Measurements from ENCODE around the gene RNASEL.
"Not testable (repeated sequence)": the region's sequence is repeated elsewhere in the genome, so short reads cannot be mapped to it uniquely, and the experiment has no call there.

RNASEL gene, protein sequence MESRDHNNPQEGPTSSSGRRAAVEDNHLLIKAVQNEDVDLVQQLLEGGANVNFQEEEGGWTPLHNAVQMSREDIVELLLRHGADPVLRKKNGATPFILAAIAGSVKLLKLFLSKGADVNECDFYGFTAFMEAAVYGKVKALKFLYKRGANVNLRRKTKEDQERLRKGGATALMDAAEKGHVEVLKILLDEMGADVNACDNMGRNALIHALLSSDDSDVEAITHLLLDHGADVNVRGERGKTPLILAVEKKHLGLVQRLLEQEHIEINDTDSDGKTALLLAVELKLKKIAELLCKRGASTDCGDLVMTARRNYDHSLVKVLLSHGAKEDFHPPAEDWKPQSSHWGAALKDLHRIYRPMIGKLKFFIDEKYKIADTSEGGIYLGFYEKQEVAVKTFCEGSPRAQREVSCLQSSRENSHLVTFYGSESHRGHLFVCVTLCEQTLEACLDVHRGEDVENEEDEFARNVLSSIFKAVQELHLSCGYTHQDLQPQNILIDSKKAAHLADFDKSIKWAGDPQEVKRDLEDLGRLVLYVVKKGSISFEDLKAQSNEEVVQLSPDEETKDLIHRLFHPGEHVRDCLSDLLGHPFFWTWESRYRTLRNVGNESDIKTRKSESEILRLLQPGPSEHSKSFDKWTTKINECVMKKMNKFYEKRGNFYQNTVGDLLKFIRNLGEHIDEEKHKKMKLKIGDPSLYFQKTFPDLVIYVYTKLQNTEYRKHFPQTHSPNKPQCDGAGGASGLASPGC

DNA sequence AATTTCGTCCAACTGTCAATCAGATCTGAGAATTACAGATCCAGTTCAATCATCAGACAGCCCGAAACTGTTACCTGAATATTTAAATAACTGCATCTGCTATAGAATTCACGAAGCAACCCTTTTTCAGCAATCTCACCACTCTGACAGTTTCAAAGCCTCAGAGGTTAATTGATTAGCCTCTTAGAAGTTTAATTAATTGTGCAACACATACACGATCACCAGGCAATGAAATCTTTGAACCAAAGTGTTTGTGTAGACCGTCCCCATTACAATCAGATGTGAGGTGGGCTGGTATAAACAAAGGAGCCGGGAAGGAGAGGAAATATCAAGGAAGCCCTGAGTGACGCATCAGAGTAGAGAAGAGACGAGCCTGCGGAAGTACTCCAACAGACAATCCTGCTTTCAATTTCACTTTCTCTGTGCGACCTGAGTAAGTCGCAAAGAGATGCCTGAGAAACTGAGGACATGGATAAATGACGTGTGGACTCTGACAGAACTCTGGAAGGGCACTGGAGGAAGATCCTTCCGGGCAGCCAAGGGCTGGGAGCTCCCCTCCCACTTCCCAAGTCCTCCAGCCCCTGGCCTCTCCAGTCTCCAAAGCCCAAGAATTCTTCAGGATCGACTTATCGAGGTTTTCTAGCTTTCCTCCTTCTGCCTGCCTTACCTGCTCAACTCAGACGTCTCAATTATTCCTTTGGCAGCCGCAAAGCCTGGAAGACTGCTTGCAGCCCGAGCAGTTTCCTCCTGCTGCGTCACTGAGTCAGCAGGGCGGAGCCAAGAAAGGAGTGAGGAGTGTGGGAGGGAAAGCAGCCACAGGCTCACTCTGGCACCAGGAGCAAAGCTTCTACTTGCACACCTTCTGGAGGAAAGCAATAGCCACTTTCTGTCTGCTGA, at the start of gene RNASEL:
RNASEL (minus strand) TSS at position 757 of the 897 bp plus-strand sequence. CDS start 2,450 bp downstream, outside the sequence.
- peak; percentile 45 for DNase-seq

DNA sequence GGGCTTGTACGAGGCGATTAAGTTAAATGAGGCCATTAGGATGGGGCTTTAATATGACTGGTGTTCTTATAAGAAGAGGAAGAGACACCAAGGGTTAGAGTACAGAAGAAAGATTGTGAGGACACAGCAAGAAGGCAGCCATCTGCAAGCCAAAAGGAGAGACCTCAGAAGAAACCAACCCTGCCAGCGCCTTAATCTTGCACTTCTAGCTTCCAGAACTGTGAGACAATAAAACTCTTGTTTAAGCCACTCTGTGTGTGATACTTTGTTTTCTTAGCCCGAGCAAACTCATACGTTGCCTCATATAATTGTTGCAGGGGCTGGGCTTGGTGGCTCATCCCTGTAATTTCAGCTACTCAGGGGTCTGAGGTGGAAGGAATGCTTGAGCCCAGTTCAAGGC, 48.7 kb upstream of the RNASEL start:
- DNase-seq, result no peak

DNA sequence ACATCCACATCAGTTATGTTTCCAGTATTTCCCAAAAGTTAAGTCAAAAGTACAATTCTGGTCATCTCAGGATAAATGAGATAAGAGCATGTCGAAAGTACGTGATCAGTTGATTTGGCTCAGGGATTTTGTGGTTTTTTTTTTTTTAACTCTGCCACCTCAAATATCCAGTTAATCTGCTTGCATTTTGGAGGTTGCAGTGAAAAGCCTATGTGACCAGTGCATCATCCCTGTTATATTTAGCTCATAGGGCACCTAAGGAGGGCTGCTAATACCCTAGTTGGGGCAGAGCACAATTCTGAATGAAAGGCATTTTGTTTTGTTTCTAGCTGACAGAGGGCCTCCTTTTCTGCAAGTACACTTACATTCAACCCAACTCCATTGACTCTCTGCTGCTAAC, 46.8 kb upstream of the RNASEL start:
- DNase-seq, result no peak

DNA sequence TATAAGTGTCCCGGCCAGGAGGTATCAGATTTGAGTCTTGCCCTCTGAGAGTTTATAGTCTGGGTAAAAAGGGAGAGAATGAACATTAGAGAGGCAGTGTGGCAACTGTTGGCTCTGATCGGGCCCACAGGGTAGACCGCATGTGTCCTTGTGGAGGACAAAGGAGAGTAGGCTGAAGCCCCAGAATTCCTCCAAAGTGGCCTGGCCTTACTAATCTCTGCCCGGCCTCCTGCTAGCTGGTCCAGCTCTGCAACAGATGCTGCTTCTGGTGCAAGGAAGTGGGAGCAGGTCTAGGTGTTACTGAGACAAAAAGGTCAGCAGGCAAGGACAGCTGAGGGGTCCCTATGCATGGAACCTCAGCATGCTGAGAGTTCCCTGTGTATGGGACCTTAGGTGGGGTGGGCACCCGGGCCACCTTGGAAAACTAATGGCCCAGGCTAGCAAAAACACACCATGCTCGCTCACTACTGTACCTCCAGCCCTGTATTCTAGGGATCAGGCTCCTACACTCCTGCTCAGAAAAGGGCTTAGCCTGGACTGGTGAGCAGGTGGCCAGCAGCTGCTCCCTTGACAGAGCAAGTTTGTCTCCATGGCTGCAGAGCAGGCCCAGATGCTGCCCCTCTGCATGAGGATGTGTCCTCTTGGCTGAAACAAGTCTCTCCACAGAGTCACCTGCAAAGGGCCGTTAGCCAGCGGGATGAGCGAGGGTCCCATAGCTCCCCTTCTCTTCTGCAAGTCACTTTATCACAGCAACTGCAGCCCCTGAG, 45.4 kb upstream of the RNASEL start:
- DNase-seq, result no peak

DNA sequence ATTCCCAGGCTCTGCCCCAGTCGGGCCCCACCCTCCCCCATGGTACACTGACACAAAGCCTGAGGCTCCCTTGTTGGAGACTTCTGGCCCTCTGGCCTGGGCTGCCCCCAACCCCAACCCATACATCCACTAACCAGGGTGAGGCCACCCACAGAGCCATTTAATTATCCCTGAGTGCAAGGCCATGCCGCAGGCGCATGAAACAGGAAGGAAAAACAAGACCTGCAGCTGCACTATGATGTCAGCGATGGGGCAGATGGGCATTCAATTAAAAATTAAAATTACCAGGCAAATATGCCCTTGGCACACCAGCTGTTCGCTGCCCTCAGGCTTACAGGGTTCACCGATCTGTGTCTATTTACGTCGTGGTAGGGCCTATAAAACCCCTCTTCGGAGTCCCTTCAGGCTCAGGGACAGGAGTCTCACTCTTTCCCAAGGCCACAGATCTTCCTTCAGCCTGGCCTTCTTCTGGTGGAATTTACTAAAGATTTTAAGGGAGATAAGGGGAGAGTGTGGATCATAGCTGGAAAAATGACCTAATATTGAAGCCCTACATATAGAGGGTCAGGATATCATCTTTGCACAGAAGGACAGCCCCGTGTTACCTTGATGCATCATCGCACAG, 44.7 kb upstream of the RNASEL start:
- DNase-seq, result no peak

DNA sequence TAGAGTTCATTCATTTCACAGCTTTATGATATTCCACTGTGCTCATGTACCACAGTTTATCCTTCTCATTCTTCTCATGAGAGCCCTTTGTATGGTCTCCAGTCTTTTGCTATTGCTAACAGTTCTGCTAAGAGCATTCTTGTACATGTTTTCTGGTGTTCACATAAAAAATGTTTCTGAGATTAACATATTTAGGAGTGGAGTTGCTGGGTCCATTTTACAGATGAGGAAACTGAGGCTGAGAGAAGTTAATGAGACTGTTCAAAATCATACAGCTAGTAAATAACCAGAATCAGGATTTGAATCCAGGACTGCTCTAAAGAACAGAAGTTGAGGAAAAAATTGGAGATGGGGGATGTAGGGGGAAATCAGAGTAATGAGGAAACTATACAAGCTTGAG, 44.0 kb upstream of the RNASEL start:
- no peak for DNase-seq

DNA sequence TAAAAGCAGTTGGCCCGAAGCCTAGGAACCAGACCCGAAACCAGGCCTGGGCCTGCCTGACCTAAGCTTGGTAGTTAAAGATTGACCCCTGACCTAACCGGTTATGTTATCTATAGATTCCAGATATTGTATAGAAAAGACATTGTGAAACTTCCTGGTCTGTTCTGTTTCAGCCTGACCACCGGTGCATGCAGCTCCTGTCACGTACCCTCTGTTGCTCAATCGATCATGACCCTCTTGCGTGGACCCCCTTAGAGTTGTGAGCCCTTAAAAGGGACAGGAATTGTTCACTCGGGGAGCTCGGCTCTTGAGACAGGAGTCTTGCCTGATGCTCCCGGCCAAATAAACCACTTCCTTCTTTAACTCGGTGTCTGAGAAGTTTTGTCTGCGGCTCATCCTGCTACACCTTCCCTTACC, 43.4 kb upstream of the RNASEL start:
- DNase-seq, result not testable (repeated sequence)

DNA sequence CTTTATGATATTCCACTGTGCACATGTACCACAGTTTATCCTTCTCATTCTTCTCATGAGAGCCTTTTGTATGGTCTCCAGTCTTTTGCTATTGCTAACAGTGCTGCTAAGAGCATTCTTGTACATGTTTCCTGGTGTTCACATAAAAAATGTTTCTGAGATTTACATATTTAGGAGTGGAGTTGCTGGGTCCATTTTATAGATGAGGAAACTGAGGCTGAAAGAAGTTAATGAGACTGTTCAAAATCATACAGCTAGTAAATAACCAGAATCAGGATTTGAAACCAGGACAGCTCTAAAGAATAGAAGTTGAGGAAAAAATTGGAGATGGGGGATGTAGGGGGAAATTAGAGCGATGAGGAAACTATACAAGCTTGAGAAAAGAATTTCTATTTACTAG, 42.9 kb upstream of the RNASEL start:
- no peak for DNase-seq

DNA sequence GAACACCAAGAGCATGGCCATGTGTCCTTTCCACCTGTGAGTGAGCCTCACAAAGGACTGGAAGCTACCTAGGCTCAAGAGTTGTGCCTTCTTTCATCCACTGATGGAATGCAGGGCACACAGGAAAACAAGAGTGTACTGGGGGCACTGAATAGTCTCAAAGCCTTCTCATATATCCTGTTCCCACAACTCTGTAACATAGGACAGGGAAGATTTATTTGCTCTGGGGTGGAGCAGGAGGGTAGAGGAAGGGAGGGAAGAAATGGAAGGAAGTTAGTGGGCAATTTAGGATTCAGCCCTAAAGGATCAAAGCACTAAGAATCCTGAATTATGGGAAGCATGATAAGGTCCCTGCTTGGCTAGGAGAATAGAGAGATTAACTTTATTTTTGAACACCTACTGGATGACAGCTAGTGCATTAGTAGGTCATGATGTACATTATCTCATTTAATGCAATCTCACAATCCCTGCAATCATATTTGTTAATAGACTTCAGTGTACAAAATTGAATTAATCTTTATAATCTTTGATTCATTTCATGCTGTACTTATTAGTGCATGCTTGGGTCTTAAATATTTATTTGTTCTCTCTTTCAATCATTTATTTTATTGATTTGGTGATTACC, 42.1 kb upstream of the RNASEL start:
- DNase-seq, result no peak

DNA sequence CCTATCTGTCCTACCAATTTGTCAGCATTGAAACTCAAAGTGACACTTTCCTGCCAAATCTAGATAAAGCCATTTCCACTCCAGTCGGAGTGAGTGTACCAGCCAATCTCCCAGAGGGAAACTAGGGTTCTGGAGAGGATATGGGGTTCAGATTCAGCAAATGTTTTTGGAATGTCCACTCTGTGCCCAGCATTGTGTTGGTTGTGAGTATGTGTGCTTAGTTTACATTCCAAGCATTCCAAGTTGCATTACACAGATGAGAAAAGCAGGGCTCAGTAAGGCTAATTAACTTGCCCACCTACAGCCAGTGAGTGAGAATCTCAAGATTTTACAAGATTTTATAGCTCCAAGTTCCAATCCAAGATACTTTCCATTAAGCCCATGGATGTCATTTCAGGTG, 41.5 kb upstream of the RNASEL start:
- no peak for DNase-seq

DNA sequence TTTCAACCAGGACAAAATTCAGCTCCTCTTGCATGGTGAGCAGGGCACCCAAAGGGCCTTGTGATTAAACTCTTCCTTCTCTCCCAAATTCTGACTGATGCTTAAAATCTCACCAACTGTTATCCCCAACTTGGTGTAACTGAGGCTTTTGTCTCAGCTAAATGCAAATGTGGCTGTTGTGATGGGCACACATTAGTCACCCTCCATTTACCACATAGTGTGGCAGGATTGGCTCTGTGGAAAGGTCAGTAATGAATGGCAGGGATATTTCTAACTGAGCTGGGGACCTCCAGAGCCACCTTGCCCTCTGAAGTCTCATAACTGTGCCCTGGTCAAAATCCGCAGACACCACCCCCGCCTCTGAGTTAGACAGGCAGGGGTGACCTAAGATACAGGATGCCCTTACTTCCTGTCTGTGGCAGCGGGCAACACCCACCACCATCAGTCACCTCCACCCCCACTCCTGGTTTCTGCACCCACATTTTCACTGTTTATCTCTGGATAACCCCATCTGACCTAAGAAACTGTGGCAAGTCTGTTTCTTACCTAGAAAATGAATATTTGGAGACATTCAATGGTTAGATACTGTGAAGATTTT, 40.5 kb upstream of the RNASEL start:
- peak; percentile 17 for DNase-seq

DNA sequence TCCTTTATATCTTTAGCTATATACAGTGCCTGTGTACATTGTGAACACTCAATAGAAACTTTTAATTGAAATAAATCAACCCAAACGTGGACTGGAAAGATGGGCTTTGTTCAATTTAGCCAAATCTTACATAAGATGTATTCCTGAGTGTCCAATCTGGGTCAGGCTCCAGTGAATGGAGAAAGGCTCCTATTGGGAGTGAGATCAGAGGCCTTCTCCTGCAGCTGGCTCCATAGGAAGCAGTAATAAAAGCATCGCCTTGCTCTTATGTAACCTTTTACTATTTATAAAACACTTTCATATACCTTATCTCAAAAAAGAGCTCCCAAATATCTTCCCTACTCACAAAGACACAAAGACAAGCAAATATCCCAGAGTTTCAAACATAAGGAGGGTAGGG, 40.0 kb upstream of the RNASEL start:
- DNase-seq, result no peak

DNA sequence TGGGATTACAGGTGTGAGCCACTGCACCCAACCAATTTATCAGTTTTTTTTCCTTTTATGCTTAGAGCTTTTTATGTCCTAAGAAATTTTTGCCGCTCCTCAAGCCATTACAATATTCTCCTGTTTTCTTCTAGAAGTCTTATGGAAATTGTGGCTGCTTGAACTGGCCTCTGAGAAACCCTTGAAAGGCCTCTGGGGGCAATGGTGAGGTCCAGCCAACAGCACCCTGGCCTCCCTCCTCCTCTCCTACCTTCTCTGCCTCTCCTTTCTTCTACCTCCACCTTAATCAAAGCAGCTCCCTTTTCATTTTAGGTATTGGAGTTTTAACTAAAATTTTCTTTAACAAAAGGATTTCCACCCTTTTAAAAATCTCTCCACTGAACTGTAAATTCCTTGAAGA, 39.6 kb upstream of the RNASEL start:
- DNase-seq, result no peak

DNA sequence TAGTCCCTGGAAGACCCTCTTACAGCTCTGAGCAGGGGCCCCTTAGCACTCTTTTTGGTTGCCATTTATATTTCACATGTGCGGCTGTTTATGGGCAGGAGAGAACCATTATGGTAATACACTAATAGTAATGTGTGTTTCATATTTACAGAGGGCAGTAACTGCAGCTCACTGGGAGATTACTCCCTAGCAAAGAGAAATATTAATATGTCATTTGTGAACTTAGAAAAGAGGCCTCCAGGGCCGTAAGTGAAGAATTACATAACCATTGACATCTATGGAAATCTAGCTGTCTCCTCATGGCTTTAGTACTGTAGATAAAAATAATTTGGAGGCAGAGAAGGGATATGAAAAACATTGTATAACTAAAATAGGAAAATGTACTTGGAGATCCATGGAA, 38.6 kb upstream of the RNASEL start:
- DNase-seq, result no peak

DNA sequence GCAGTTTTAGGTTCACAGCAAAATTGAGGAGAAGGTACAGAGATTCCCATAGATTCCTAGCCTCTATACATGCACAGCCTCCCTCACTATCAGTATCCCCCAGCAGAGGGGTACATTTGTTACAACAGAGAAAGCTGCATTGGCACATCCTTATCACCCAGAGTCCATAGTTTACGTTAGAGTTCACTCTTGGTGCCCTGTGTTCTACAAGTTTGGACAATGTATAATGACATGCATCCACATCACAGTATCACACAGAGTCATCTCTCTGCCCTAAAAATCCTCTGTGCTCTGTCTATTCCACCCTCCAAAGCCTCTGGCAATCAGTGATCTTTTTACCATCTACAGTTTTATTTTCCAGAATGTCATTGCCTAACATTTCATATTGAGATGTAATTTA, 37.5 kb upstream of the RNASEL start:
- no peak for DNase-seq

DNA sequence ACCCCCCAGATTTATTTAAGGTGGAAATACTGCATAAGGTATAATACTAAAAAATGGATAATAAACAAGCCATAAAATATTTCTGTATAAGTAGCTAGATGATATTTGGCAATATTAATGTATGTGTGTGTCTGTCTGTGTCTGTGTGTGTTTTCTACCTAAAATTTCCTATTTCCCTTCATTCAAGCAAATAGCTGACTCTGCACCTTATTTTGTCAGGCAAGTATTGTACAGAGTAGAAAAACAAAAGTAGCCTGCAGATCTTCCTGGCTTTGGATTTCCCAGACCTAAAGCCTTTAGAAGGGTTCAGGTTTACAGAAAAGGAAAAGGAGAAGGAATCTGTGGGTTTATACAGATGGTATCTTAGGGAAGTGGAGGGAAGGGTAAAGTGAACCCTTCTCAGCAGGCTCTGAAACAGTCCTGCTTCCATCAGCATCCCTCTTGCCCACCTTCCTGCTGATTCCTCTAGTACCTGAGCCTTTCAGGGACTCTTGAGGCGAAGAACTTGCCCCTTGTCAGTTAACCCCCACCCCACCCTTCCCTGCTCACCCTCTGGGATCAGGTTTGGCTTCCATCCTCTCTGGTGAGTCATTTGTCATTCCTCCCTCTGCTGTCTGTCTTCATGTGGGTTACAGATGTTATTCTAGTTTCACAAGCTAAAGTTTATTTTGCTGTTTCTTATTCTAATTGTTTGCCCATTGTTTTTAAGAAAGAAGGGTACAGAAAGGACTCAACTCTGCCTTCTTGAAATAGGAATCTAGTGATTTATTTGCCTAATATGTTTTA, 36.9 kb upstream of the RNASEL start:
- DNase-seq, result no peak

DNA sequence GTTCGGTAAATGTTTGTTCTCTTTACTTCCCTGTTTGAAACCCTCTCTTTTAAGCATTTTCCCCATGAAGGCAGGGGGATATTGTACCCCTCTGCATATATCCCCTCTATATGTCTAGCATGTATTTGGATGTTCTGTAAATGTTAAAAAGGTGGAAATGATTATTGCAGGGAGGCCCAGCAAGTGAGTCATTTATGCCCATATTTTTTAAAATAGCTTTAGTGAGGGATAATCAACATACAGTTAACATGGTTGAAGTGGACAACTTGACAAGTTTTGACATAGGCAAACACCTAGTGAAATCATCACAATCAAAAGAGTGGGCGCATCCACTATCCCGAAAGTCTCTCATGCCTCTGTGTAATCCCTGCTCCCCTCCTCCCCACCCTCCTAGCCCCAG, 36.0 kb upstream of the RNASEL start:
- no peak for DNase-seq

DNA sequence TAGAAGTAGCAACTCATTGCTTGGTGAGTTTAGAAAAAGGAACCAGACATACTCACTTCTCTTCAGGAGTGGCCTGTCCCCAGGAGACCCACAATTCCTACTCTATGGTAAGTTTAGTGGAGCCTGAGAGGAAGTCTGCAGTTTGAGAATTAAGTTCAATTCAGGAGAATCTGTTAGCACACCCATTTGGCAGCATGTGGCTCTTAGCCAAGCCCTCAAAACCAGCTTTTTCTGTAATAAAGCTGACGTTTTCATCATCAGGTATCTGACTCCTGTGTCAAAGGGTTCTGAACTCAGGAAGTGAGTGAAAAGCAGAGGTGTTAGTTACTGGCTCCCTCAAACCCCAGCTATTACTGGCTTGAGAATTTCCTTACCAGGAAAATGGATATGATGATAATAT, 35.5 kb upstream of the RNASEL start:
- no peak for DNase-seq

DNA sequence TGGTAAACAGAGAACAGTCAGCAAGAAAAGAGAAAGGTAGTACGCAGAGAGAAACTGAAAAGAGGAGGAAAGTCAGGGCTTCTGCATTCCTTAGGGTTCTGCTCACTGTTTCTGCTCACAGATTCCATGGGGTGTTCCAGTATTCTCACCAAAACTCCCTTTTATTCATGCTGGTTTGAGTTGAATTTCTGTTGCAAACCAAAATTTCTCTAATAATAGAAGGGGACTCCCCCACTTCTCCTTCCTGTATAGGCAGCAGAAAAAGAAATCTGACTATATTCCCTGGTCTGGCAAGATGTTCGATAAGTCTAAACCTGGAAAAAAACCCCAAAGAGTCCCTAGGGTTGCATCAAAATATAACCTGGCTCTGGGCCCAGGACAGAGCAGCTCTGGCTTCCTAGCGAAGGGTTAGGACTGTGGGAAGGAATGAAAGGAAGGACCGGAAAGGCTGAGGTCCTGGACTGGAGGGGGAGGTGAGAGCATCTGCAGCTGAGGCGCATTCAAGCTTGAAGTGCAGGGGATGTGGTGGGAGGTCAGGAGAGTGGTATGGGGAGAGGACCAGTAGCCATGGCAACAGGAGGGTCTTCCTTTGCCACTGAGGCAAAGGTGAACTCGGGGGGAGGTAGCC, 34.0 kb upstream of the RNASEL start:
- DNase-seq, result no peak

DNA sequence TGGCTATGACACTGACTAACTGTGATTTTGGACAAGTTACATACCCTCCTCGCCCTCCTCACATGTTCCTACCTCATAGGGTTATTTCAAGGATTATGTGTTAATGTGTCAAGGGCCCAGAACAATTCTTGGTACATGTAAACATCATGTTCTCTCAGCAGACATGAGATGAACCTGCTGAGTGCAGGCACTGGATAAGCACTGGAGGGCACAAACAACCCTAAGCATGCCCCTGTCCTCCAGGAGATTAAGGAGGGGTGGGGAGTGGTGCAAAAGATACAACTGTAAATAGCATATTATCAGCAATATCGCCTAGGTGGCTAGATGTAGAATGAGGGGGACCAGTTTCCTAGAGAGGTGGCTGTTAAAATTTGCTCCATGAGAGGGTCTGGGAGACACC, 32.9 kb upstream of the RNASEL start:
- no peak for DNase-seq

Measured in activated CD4-positive, alpha-beta T cell treated with anti-CD3 and anti-CD28 coated beads for 1 hour (primary cell).